Activated CD4-positive, alpha-beta memory T cell treated with anti-CD3 and anti-CD28 coated beads, Interleukin-2, amount 10 ng/mL, durations not matched to agents 7 days and 5 days (primary cell): Measurements from ENCODE around the gene DZANK1. TPM values are rescaled to one million over a fixed set of nuclear protein-coding genes. Genes with fewer than 3 reads are reported as not detected.
"Not testable (repeated sequence)": the region's sequence is repeated elsewhere in the genome, so short reads cannot be mapped to it uniquely, and the experiment has no call there.

Experiments used
- CTCF ChIA-PET: fragments of 350-600 bp; sonication (Branson Sonifier 250); formaldehyde crosslinking; loops from one replicate; lab custom pipeline; 2021; ENCODE audit warnings: antibody characterized with exemption, inconsistent platforms; lab: Charles Lee
- POLR2A ChIA-PET: fragments of 350-600 bp; sonication (Branson Sonifier 250); formaldehyde crosslinking; loops from one replicate; lab custom pipeline; 2021; ENCODE audit warnings: antibody characterized with exemption; lab: Charles Lee
- DNase-seq: peaks from one replicate; pipeline ENCODE4 v3.0.0-alpha.2; 2020
- H3K27ac Mint-ChIP-seq: one replicate; pipeline ENCODE4 v1.8.0; 2021; ENCODE audit warnings: mild to moderate bottlenecking, mixed read lengths
- H3K27me3 Mint-ChIP-seq: one replicate; pipeline ENCODE4 v1.8.0; 2021; ENCODE audit warnings: mixed read lengths
- H3K36me3 Mint-ChIP-seq: one replicate; pipeline ENCODE4 v1.8.0; 2021; ENCODE audit warnings: low read depth, mixed read lengths
- H3K4me1 Mint-ChIP-seq: one replicate; pipeline ENCODE4 v1.8.0; 2021; ENCODE audit warnings: mixed read lengths
- H3K4me3 Mint-ChIP-seq: one replicate; pipeline ENCODE4 v1.8.0; 2021; ENCODE audit warnings: mild to moderate bottlenecking, mixed read lengths
- H3K9me3 Mint-ChIP-seq: one replicate; pipeline ENCODE4 v1.8.0; 2021; ENCODE audit warnings: mixed read lengths
- total RNA-seq, 2 experiments: library from RNA; stranded (reverse); gene quantifications; one replicate each; pipeline ENCODE4 v1.2.3, GENCODE V29; 2021

Gene DZANK1
- 1 to 10 TPM; 1.4 to 1.5 TPM for total RNA-seq

- Mint-ChIP-seq H3K27me3 (no peaks in the 10 kb centered on the region), H3K4me3 (peak within 1 kb of the TSS; percentile 95), H3K36me3 (peaks cover 7% of the 10 kb centered on the region), H3K9me3 (no peaks in the 10 kb centered on the region), H3K27ac (peak within 1 kb of the TSS; percentile 81), H3K4me1 (peaks cover 30% of the 10 kb centered on the region)
- CTCF ChIA-PET: interaction anchor here (0.9 to 2.9 kb wide), 6 partner anchors 23 to 54 kb away, joined by 3 to 21 read pairs (median 4); partner anchors contain the start of gene SEC23B
- POLR2A ChIA-PET: interaction anchor here (0.6 to 5.2 kb wide), 18 partner anchors 9 to 1560 kb away, joined by 3 to 89 read pairs (median 4); partner anchors contain the start of genes DTD1, KAT14, PET117 and RBBP9
- DNase-seq: peak; percentile 94
Measured at GRCh38 chr20:18466894-18467730, at the start of gene DZANK1, which contains the start of gene POLR3F. DZANK1 (minus strand) TSS chr20:18467030; CDS start chr20:18465358, 1,672 bp downstream. POLR3F (plus strand) TSS chr20:18467390; CDS start chr20:18467507, 117 bp downstream.

GRCh38 chr20:18515973-18516372 is 49.1 kb upstream of the DZANK1 start:
- Mint-ChIP-seq H3K27me3 (no peaks in the 10 kb centered on the region), H3K27ac (no peak overlapping the region), H3K4me1 (peaks cover 30% of the 10 kb centered on the region), H3K36me3 (peaks cover 43% of the 10 kb centered on the region), H3K4me3 (no peak overlapping the region), H3K9me3 (no peaks in the 10 kb centered on the region)
- ChIA-PET CTCF (no interaction called here), POLR2A (interaction anchor here (0.8 to 1.0 kb wide), 2 partner anchors 9 to 13 kb away, joined by 3 to 5 read pairs; partner anchors contain the start of gene SEC23B)
- no peak for DNase-seq

DNA sequence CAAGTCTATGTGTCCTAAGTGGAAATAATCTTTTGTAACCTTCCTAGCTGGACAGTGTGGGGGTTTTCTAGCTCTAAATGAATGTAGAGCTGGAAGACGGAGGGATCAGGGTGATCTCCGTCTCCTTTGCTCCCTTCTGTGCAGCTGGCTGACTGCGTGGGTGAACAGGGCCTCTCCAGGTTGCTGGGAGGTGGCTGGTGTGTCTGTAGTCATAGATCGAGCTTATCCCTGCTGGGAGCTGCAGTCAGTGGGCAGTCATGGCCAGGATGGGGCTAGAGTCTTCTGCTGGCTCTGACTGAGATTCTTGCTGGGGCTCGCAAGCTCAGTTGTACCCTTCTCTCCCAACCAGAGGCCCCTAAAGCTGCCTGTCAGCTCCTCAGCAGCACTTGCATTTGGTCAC is 47.3 kb upstream of the DZANK1 start:
- DNase-seq: no peak
- ChIA-PET POLR2A (no interaction called here), CTCF (no interaction called here)
- Mint-ChIP-seq H3K36me3 (peaks cover 60% of the 10 kb centered on the region), H3K27me3 (no peaks in the 10 kb centered on the region), H3K4me3 (no peak overlapping the region), H3K9me3 (no peaks in the 10 kb centered on the region), H3K27ac (no peak overlapping the region), H3K4me1 (peaks cover 49% of the 10 kb centered on the region)

DNA sequence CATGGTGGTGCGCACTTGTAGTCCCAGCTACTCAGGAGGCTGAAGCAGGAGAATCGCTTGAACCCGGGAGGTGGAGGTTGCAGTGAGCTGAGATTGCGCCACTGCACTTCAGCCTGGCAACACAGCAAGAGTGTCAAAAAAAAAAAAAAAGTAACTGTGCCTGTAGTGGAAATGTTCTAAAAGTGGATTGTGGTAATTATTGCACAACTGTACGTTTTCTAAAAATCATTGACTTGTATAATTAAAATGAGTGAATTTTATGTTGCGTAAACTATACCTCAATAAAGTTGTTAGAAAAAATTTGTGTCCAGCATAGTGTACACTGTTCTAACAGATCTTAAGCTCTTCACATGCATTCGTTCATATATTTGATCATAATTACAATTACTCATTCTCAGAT is 46.4 kb upstream of the DZANK1 start:
- Mint-ChIP-seq H3K4me3 (no peak overlapping the region), H3K9me3 (no peaks in the 10 kb centered on the region), H3K27ac (no peak overlapping the region), H3K4me1 (peaks cover 57% of the 10 kb centered on the region), H3K36me3 (peaks cover 68% of the 10 kb centered on the region), H3K27me3 (no peaks in the 10 kb centered on the region)
- no peak for DNase-seq
- POLR2A ChIA-PET: no interaction called here
- CTCF ChIA-PET: no interaction called here

- CTCF ChIA-PET: no interaction called here
- no peaks in the 10 kb centered on the region for H3K9me3 Mint-ChIP-seq
Measured at GRCh38 chr20:18511571-18511970, 44.7 kb upstream of the DZANK1 start.

DNA sequence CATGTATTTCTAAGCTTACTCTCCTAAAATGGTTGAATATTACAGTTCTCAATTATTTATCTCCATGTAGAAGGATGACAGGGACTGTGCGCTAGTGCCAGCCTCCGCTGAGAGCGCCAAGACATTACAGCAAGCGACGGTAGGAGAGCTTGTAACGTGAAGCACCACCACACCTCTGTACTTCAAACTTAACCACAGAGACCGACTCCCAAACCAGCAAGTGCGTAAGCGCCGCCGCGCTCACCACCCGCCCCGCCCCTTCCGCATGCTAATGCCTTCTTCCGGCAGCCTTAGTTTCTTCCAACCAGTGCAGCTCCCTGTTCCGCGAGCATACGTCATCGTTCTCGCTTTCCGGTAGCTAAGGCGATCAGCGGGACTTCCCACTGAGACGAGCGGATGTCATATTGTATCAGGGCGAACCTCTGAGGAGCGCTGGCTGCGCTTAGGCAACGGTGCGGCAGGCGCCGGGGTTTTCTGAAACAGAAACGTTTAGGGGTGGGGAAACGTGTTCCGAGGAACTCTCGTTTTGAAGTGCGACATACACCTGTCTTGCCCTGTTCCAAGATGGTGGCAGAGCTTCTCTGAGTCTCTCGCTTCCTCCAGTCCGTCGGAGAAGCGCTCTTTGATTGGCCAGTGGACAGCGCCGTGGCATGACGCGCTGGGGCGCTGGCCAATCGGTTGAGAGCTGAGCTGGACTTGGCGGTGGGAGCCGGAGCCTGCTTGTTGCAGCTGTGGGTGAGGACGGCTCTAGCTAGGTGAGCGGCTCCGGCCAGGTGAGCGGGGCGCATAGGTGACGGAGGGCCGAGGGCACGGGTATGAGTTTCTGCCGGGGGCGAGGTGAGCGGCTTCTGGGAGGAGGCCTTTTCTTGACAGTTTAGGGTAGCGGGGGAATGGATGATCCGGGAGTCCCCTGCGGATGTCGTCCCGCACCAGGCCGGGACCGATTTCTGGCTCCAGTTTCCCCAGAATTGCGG is 40.7 kb upstream of the DZANK1 start, which contains the start of gene SEC23B:
TSS of gene SEC23B (plus strand) at position 723 of the 974 bp plus-strand sequence. CDS start 2,896 bp downstream, outside the sequence.
- ChIA-PET POLR2A (interaction anchor here (0.7 to 5.2 kb wide), 34 partner anchors 8 to 1545 kb away, joined by 3 to 143 read pairs (median 5); partner anchors contain the start of genes BFSP1, CFAP61, CRNKL1 and DTD1), CTCF (interaction anchor here (0.8 to 3.1 kb wide), 8 partner anchors 10 to 1002 kb away, joined by 3 to 30 read pairs (median 4); partner anchors contain the start of genes DTD1, DZANK1, POLR3F and RBBP9)
- Mint-ChIP-seq H3K36me3 (peaks cover 42% of the 10 kb centered on the region), H3K4me1 (peaks cover 53% of the 10 kb centered on the region), H3K27ac (peak within 1 kb of the TSS; percentile 99), H3K4me3 (peak within 1 kb of the TSS; percentile 99), H3K9me3 (no peaks in the 10 kb centered on the region), H3K27me3 (no peaks in the 10 kb centered on the region)
- DNase-seq: peak; percentile 98

More at GRCh38 chr20:18511571-18511970, 44.7 kb upstream of the DZANK1 start:
- POLR2A ChIA-PET: no interaction called here
- Mint-ChIP-seq H3K27ac (no peak overlapping the region), H3K27me3 (no peaks in the 10 kb centered on the region), H3K4me3 (no peak overlapping the region), H3K4me1 (peaks cover 68% of the 10 kb centered on the region), H3K36me3 (peaks cover 72% of the 10 kb centered on the region)
- no peak for DNase-seq

GRCh38 chr20:18506744-18507143 is 39.9 kb upstream of the DZANK1 start:
- peak overlapping the region; percentile 99 for H3K27ac Mint-ChIP-seq
- H3K27me3 Mint-ChIP-seq: no peaks in the 10 kb centered on the region
- H3K9me3 Mint-ChIP-seq: no peaks in the 10 kb centered on the region
- H3K4me3 Mint-ChIP-seq: peak overlapping the region; percentile 99
- peaks cover 52% of the 10 kb centered on the region for H3K4me1 Mint-ChIP-seq
- POLR2A ChIA-PET: interaction anchor here (0.7 to 5.2 kb wide), 32 partner anchors 9 to 1546 kb away, joined by 3 to 143 read pairs (median 6); partner anchors contain the start of genes BFSP1, CFAP61, CRNKL1 and DTD1
- H3K36me3 Mint-ChIP-seq: peaks cover 37% of the 10 kb centered on the region
- peak; percentile 34 for DNase-seq
- CTCF ChIA-PET: interaction anchor here (0.8 to 3.1 kb wide), 5 partner anchors 9 to 1001 kb away, joined by 3 to 30 read pairs (median 5); partner anchors contain the start of genes DZANK1, POLR3F, RBBP9 and ZNF133

GRCh38 chr20:18504479-18505060 is 37.7 kb upstream of the DZANK1 start:
- H3K36me3 Mint-ChIP-seq: peaks cover 15% of the 10 kb centered on the region
- H3K27me3 Mint-ChIP-seq: no peaks in the 10 kb centered on the region
- peaks cover 32% of the 10 kb centered on the region for H3K4me1 Mint-ChIP-seq
- no peak overlapping the region for H3K4me3 Mint-ChIP-seq
- no peaks in the 10 kb centered on the region for H3K9me3 Mint-ChIP-seq
- ChIA-PET POLR2A (interaction anchor here (1.4 to 5.2 kb wide), 3 partner anchors 7 to 38 kb away, joined by 3 to 143 read pairs (median 4); partner anchors contain the start of genes DZANK1 and RBBP9), CTCF (no interaction called here)
- H3K27ac Mint-ChIP-seq: no peak overlapping the region
- no peak for DNase-seq

DNA sequence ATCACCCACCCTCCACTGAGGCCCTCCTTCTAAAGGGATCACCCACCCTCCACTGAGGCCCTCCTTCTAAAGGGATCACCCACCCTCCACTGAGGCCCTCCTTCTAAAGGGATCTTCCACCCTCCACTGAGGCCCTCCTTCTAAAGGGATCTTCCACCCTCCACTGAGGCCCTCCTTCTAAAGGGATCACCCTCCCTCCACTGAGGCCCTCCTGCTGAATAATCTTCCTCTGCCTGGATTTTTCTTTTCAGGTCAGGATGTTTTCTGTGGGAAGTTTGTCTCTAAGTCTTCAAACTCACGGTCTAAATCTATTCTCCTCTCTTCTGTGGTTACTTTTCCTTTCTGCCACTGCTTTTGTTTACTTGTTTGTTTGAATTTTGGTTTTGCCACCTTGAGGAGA is 34.8 kb upstream of the DZANK1 start:
- POLR2A ChIA-PET, H3K9me3 Mint-ChIP-seq, H3K4me3 Mint-ChIP-seq, H3K36me3 Mint-ChIP-seq, H3K27me3 Mint-ChIP-seq, H3K27ac Mint-ChIP-seq, DNase-seq: not testable (repeated sequence)
- peaks cover 17% of the 10 kb centered on the region for H3K4me1 Mint-ChIP-seq
- CTCF ChIA-PET: interaction anchor here (0.8 kb wide), 1 partner anchor 292 kb away, joined by 4 read pairs; no protein-coding TSS in a partner anchor

DNA sequence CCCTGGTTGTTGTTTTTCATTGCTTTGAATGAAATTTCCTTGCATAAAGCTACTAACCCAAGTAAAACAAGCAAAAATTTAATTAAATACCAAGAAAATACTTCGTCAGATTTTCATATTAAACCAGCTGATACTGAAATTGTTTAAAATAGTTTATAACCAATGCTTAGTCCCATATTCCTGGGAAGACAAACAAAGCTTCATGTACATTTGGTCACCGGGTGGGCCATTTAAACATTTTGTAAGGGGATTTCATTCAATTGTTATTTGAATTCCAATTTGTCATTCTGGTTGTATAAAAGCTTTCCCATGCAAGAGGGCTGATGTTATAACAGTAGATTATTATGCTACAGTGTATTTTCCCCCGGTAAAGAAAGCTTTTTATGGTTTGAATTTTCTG is 30.8 kb upstream of the DZANK1 start:
- H3K36me3 Mint-ChIP-seq: peaks cover 11% of the 10 kb centered on the region
- CTCF ChIA-PET: interaction anchor here (0.7 to 4.3 kb wide), 2 partner anchors 9 to 31 kb away, joined by 3 to 30 read pairs; partner anchors contain the start of genes DZANK1, POLR3F and SEC23B
- no peaks in the 10 kb centered on the region for H3K27me3 Mint-ChIP-seq
- POLR2A ChIA-PET: interaction anchor here (1.1 to 4.7 kb wide), 5 partner anchors 10 to 360 kb away, joined by 5 to 143 read pairs (median 13); partner anchors contain the start of genes DZANK1, KAT14, PET117 and POLR3F
- H3K27ac Mint-ChIP-seq: no peak overlapping the region
- no peaks in the 10 kb centered on the region for H3K9me3 Mint-ChIP-seq
- DNase-seq: no peak
- peaks cover 26% of the 10 kb centered on the region for H3K4me1 Mint-ChIP-seq
- H3K4me3 Mint-ChIP-seq: peak overlapping the region; percentile 98
